ENCODE measurements around the gene UBAP2L.

DNA sequence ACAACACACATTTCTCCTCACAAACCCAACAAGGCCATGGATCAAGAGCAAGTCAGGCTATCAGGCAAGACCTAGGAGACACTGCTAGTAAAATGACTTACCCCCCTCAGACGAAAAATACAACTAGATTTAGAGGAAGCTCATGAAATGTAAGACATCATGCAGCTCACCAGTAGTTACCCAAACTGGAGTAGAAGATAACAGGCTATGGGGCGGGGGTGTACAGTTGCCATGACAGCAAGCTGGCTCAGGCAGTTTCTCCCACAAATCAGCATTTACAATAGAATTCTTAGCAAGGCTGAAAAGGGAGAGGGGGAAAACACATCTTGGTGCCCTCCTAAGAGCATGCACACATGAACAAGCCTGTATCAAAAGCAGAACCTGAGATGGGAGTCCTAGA is 42.7 kb upstream of the UBAP2L start:
- TF ChIP-seq CTCF (IDR thresholded peaks at IDR 0.05) (no peak), POLR2A (IDR thresholded peaks at IDR 0.05) (no peak), EP300 (IDR thresholded peaks at IDR 0.05) (no peak)
